HepG2 (cell line): ENCODE data around the gene PLXNB2. TPM values are rescaled to one million over a fixed set of nuclear protein-coding genes. Genes with fewer than 3 reads are reported as not detected.

ENCODE experiments used
- BRF2 ChIP-seq: sonication (generic); formaldehyde crosslinking; IDR thresholded peaks from 2 replicates; pipeline ENCODE4 v1.8.1; 2022; ENCODE audit warnings: mild to moderate bottlenecking, missing genetic modification reagents
- CENPX ChIP-seq: sonication (generic); formaldehyde crosslinking; IDR thresholded peaks from 2 replicates; pipeline ENCODE4 v1.9.0; 2021; ENCODE audit warnings: mild to moderate bottlenecking, missing genetic modification reagents, moderate library complexity
- EED ChIP-seq: sonication (generic); formaldehyde crosslinking; IDR thresholded peaks from 2 replicates; pipeline ENCODE4 v1.5.0; 2020; ENCODE audit warnings: mild to moderate bottlenecking, missing genetic modification reagents
- HDAC6 ChIP-seq: fragments of 200-600 bp; sonication (generic); IDR thresholded peaks from 2 replicates; pipeline ENCODE4 v1.7.0; 2017; ENCODE audit warnings: mild to moderate bottlenecking, antibody characterized with exemption, low read length, low read depth
- KDM2A ChIP-seq: sonication (generic); formaldehyde crosslinking; IDR thresholded peaks from 2 replicates; pipeline ENCODE4 v1.4.0; 2020; ENCODE audit warnings: low read depth, missing genetic modification reagents, borderline replicate concordance
- KLF13 ChIP-seq: sonication (generic); formaldehyde crosslinking; IDR thresholded peaks from 2 replicates; pipeline ENCODE4 v1.4.0; 2020; ENCODE audit warnings: mild to moderate bottlenecking, missing genetic modification reagents
- MEIS2 ChIP-seq: sonication (generic); formaldehyde crosslinking; IDR thresholded peaks from 2 replicates; pipeline ENCODE4 v1.9.0; 2021; ENCODE audit warnings: mild to moderate bottlenecking, missing genetic modification reagents
- MLXIP ChIP-seq: sonication (generic); formaldehyde crosslinking; IDR thresholded peaks from 2 replicates; pipeline ENCODE4 v1.9.0; 2021; ENCODE audit warnings: missing genetic modification reagents, borderline replicate concordance
- MYPOP ChIP-seq: sonication (generic); formaldehyde crosslinking; IDR thresholded peaks from 2 replicates; pipeline ENCODE4 v1.8.1; 2023; ENCODE audit warnings: mild to moderate bottlenecking, moderate library complexity, missing genetic modification reagents
- NONO ChIP-seq, 2 experiments: fragments of 450-650 bp in 1 of 2; sonication (generic) in 1 of 2; formaldehyde crosslinking in 1 of 2; IDR thresholded peaks in 1 of 2; conservative IDR thresholded peaks in 1 of 2; 2 replicates each; pipeline versions ENCODE4 v1.6.1 to v1.8.0; 2017 to 2022; ENCODE audit warnings: mild to moderate bottlenecking in 1 of 2, missing genetic modification reagents in 1 of 2, moderate library complexity in 1 of 2
- POGK ChIP-seq: sonication (generic); formaldehyde crosslinking; conservative IDR thresholded peaks from 2 replicates; pipeline ENCODE4 v1.8.0; 2022; ENCODE audit warnings: mild to moderate bottlenecking, moderate library complexity, missing genetic modification reagents
- POLR2A ChIP-seq, 2 experiments: IDR thresholded peaks; 2 replicates each; pipeline ENCODE4 v1.6.1; 2011; ENCODE audit warnings: low read depth in 2 of 2, low read length in 2 of 2, mild to moderate bottlenecking in 1 of 2, moderate library complexity in 1 of 2; ENCODE audit not compliant: insufficient read depth in 1 of 2
- RFXAP ChIP-seq: sonication (generic); formaldehyde crosslinking; IDR thresholded peaks from 2 replicates; pipeline ENCODE4 v1.4.0; 2020; ENCODE audit warnings: missing genetic modification reagents, borderline replicate concordance
- ZBTB39 ChIP-seq: sonication (generic); formaldehyde crosslinking; IDR thresholded peaks from 2 replicates; pipeline ENCODE4 v1.5.0; 2020; ENCODE audit warnings: missing genetic modification reagents
- ZFP82 ChIP-seq: sonication (generic); formaldehyde crosslinking; IDR thresholded peaks from 2 replicates; pipeline ENCODE4 v1.5.1; 2020; ENCODE audit warnings: mild to moderate bottlenecking, missing genetic modification reagents, borderline replicate concordance
- ZNF205 ChIP-seq: IDR thresholded peaks from 2 replicates; pipeline ENCODE4 v1.6.1; 2018; ENCODE audit warnings: missing biosample characterization, missing genetic modification reagents
- ZNF350 ChIP-seq: sonication (generic); formaldehyde crosslinking; IDR thresholded peaks from 2 replicates; pipeline ENCODE4 v1.4.0; 2020; ENCODE audit warnings: mild to moderate bottlenecking, low read depth, missing genetic modification reagents, borderline replicate concordance
- ZNF552 ChIP-seq: sonication (generic); formaldehyde crosslinking; IDR thresholded peaks from 2 replicates; pipeline ENCODE4 v1.9.0; 2022; ENCODE audit warnings: missing genetic modification reagents, mild to moderate bottlenecking, borderline replicate concordance
- ZNF660 ChIP-seq: sonication (generic); formaldehyde crosslinking; IDR thresholded peaks from 2 replicates; pipeline ENCODE4 v1.5.1; 2020; ENCODE audit warnings: mild to moderate bottlenecking, low read depth, missing genetic modification reagents, borderline replicate concordance
- ZNF761 ChIP-seq: sonication (generic); formaldehyde crosslinking; conservative IDR thresholded peaks from 2 replicates; pipeline ENCODE4 v1.4.0; 2020; ENCODE audit warnings: mild to moderate bottlenecking, missing genetic modification reagents
- ZNF816 ChIP-seq: sonication (generic); formaldehyde crosslinking; IDR thresholded peaks from 2 replicates; pipeline ENCODE4 v1.8.0; 2022; ENCODE audit warnings: missing genetic modification reagents, mild to moderate bottlenecking, borderline replicate concordance
- polyA plus RNA-seq, 8 experiments: library from polyadenylated mRNA; depleted of rRNA in 3 of 8; stranded (reverse) in 7 of 8; unstranded in 1 of 8; fragments of >200 nt; fragmentation: Illumina TruSeq in 4 of 8; extraction: Trizol in 4 of 8; gene quantifications; 2 replicates each; pipeline versions ENCODE4 v1.2.1 to v1.2.3, GENCODE V29; 2011 to 2016; ENCODE audit warnings: low read depth in 4 of 8, missing spikeins in 1 of 8, mixed read lengths in 1 of 8; ENCODE audit not compliant: insufficient read depth in 1 of 8
- total RNA-seq, 5 experiments: library from RNA; depleted of rRNA; stranded (reverse); fragments of >200 nt; fragmentation: Illumina TruSeq; extraction: Trizol; gene quantifications; 2 replicates each; pipeline ENCODE4 v1.2.3, GENCODE V29; 2016; ENCODE audit warnings: low read depth in 1 of 5

The PLXNB2 gene
- total and polyA plus RNA-seq, 2 of the 13 experiments (the other 11 are each of a cell fraction or from before 2014, with no cell fraction given) = 32.6 to 68.9 TPM

GRCh38 chr22:50310949-50311444 is 3.6 kb upstream of the PLXNB2 start (continued):
- no peak for TF ChIP-seq BRF2 (CRISPR knock-in tag)
- no peak for TF ChIP-seq CENPX (CRISPR knock-in tag)
- no peak for TF ChIP-seq RFXAP (CRISPR knock-in tag)
- TF ChIP-seq MYPOP = 0 out of 2 replicates have a peak, but pooled peaks have one; percentile 46
- no peak for TF ChIP-seq ZFP82 (CRISPR knock-in tag)
- peak in 1 of 2 experiments; percentile 44; a peak in 1 of 4 replicates for TF ChIP-seq POLR2A (IDR thresholded peaks at IDR 0.05; ENCODE audit: insufficient read depth in 1 of 2, low read depth in 2 of 2, low read length in 2 of 2)
- TF ChIP-seq MLXIP = no peak
- no peak for TF ChIP-seq ZNF761 (CRISPR knock-in tag)
- TF ChIP-seq ZBTB39 = no peak
- no peak for TF ChIP-seq HDAC6
- TF ChIP-seq ZNF660 = no peak
- no peak for TF ChIP-seq KLF13 (CRISPR knock-in tag)
- TF ChIP-seq ZNF816 (CRISPR knock-in tag) = no peak
- no peak for TF ChIP-seq ZNF350 (CRISPR knock-in tag)
- no peak for TF ChIP-seq EED (CRISPR knock-in tag)
- TF ChIP-seq POGK (CRISPR knock-in tag) = no peak
- TF ChIP-seq KDM2A = peak; percentile 56; the same call in 1 of the 2 replicates
- no peak for TF ChIP-seq ZNF205 (CRISPR knock-in tag)
- no peak for TF ChIP-seq NONO (IDR thresholded peaks at IDR 0.05)
- no peak; the same call in 1 of the 2 replicates for TF ChIP-seq NONO (CRISPR knock-in tag; conservative IDR thresholded peaks at IDR 0.05)
- no peak for TF ChIP-seq ZNF552 (CRISPR knock-in tag)
- 0 out of 2 replicates have a peak, but pooled peaks have one; percentile 31 for TF ChIP-seq MEIS2 (CRISPR knock-in tag)
